Endothelial cell of umbilical vein (primary cell): ENCODE results near the gene MICAL3. TPM values are rescaled to one million over a fixed set of nuclear protein-coding genes. Genes with fewer than 3 reads are reported as not detected.

Source experiments
- BruUV-seq: library from RNA; stranded (reverse); fragments of 400-500 nt; replicated peaks from 2 replicates; lab custom pipeline; 2021; lab: Mats Ljungman, UMichigan
- CTCF ChIA-PET: fragments of 300-600, 350-600 bp; sonication (Branson Sonifier 250); formaldehyde crosslinking; loops from one replicate; lab custom pipeline; 2021; ENCODE audit warnings: antibody characterized with exemption, inconsistent platforms; lab: Charles Lee
- POLR2A ChIA-PET: fragments of 300-600, 350-600 bp; sonication (Branson Sonifier 250); formaldehyde crosslinking; loops from one replicate; lab custom pipeline; 2021; ENCODE audit warnings: antibody characterized with exemption, inconsistent platforms; lab: Charles Lee
- DNase-seq: peaks from one replicate; pipeline ENCODE4 v3.0.0-alpha.2; 2011; ENCODE audit warnings: low read depth, low spot score
- FAIRE-seq: peaks from 2 replicates; lab custom pipeline; 2011; peaks lifted over from hg19 to GRCh38; lab: Jason Lieb, UNC
- H2AFZ ChIP-seq: 2 replicates; pipeline ENCODE4 v1.6.0; 2012; ENCODE audit warnings: low read depth, low read length, control low read depth, inconsistent platforms
- H3K27ac ChIP-seq: 2 replicates; pipeline ENCODE4 v1.5.1; 2011; ENCODE audit warnings: low read depth, mild to moderate bottlenecking, control low read depth, low read length, moderate library complexity; ENCODE audit not compliant: insufficient read depth
- H3K27me3 ChIP-seq, 2 experiments: 2 replicates each; pipeline versions ENCODE4 v1.6.0 to v1.6.1; 2011; ENCODE audit warnings: low read length in 2 of 2, mixed read lengths in 1 of 2; ENCODE audit not compliant: control insufficient read depth in 2 of 2, insufficient read depth in 2 of 2
- H3K36me3 ChIP-seq, 2 experiments: 2 replicates in 1 of 2; 3 replicates in 1 of 2; pipeline ENCODE4 v1.5.1; 2011; ENCODE audit warnings: low read length in 2 of 2, mild to moderate bottlenecking in 1 of 2, moderate library complexity in 1 of 2; ENCODE audit not compliant: control insufficient read depth in 2 of 2, insufficient read depth in 2 of 2; ENCODE audit errors: extremely low read depth in 1 of 2
- H3K4me1 ChIP-seq: 3 replicates; pipeline ENCODE4 v1.5.1; 2011; ENCODE audit warnings: mild to moderate bottlenecking, low read length; ENCODE audit not compliant: control insufficient read depth, insufficient read depth; ENCODE audit errors: extremely low read depth
- H3K4me2 ChIP-seq: 2 replicates; pipeline ENCODE4 v1.6.1; 2011; ENCODE audit warnings: low read length, control low read depth, mixed read lengths; ENCODE audit not compliant: insufficient read depth
- H3K4me3 ChIP-seq, 3 experiments: fragments of 200-600 bp in 1 of 3; sonication (generic), shearing (Covaris generic) in 1 of 3; replicated peaks in 1 of 3; 2 replicates each; pipeline ENCODE4 v1.5.1; 2011 to 2016; ENCODE audit warnings: control low read depth in 3 of 3, low read length in 3 of 3, mild to moderate bottlenecking in 2 of 3, inconsistent platforms in 1 of 3, low read depth in 1 of 3, moderate library complexity in 1 of 3; ENCODE audit not compliant: insufficient read depth in 1 of 3
- H3K79me2 ChIP-seq: 2 replicates; pipeline ENCODE4 v1.6.0; 2012; ENCODE audit warnings: low read length, inconsistent platforms; ENCODE audit not compliant: control insufficient read depth, insufficient read depth
- H3K9ac ChIP-seq: replicated peaks from 2 replicates; pipeline ENCODE3; 2011; ENCODE audit warnings: low read length, control low read depth; ENCODE audit not compliant: insufficient read depth; ENCODE audit errors: extremely low read depth
- H3K9me1 ChIP-seq: replicated peaks from 3 replicates; pipeline ENCODE4 v1.6.0; 2011; ENCODE audit warnings: mild to moderate bottlenecking, low read length; ENCODE audit not compliant: control insufficient read depth, insufficient read depth; ENCODE audit errors: extremely low read depth
- H3K9me3 ChIP-seq: replicated peaks from 2 replicates; pipeline ENCODE4 v1.5.1; 2012; ENCODE audit warnings: low read length, inconsistent platforms; ENCODE audit not compliant: control insufficient read depth, insufficient read depth
- H4K20me1 ChIP-seq: replicated peaks from 2 replicates; pipeline ENCODE3; 2011; ENCODE audit warnings: mild to moderate bottlenecking, low read length; ENCODE audit not compliant: control insufficient read depth, insufficient read depth; ENCODE audit errors: extremely low read depth
- FOS ChIP-seq: IDR thresholded peaks from 2 replicates; pipeline ENCODE4 v1.6.1; 2011; ENCODE audit warnings: mild to moderate bottlenecking, low read length, moderate library complexity, borderline replicate concordance; ENCODE audit not compliant: insufficient read depth
- GATA2 ChIP-seq: IDR thresholded peaks from 2 replicates; pipeline ENCODE4 v1.7.0; 2011; ENCODE audit warnings: low read depth, mild to moderate bottlenecking, moderate library complexity, mixed read lengths, low read length; ENCODE audit not compliant: insufficient read length, insufficient read depth
- JUN ChIP-seq: IDR thresholded peaks from 2 replicates; pipeline ENCODE4 v1.6.1; 2011; ENCODE audit warnings: borderline replicate concordance, low read depth; ENCODE audit not compliant: insufficient read length, insufficient read depth
- MYC ChIP-seq: IDR thresholded peaks from one replicate; pipeline ENCODE4 v1.6.1; 2011; ENCODE audit warnings: mild to moderate bottlenecking, low read depth, low read length
- POLR2A ChIP-seq: IDR thresholded peaks from 2 replicates; pipeline ENCODE4 v1.6.1; 2012; ENCODE audit warnings: low read depth, mild to moderate bottlenecking, control low read depth, low read length
- POLR2AphosphoS5 ChIP-seq: IDR thresholded peaks from 2 replicates; pipeline ENCODE4 v1.6.1; 2012; ENCODE audit warnings: low read depth, mild to moderate bottlenecking, control low read depth, low read length, moderate library complexity; ENCODE audit not compliant: insufficient read depth
- dilution Hi-C: fragments of 300-500 bp; cut with MboI; formaldehyde crosslinking; loops from one replicate; pipeline ENCODE4 v1.15.0; 2019; ENCODE audit warnings: low sequenced_read_pairs; ENCODE audit not compliant: extremely low pct_ligation_motif_present
- intact Hi-C: fragments of 100-400 bp; cut with micrococcal nuclease; formaldehyde crosslinking; loops from one replicate; pipeline ENCODE4 v1.10.0; 2022
- polyA plus RNA-seq, 4 experiments: library from polyadenylated mRNA; depleted of rRNA in 3 of 4; stranded (reverse) in 3 of 4; unstranded in 1 of 4; fragments of >200 nt; gene quantifications; 2 replicates each; pipeline versions ENCODE4 v1.2.1 to v1.2.3, GENCODE V29; 2011 to 2012; ENCODE audit warnings: missing spikeins in 1 of 4
- total RNA-seq: library from RNA; stranded (reverse); gene quantifications from 2 replicates; pipeline ENCODE4 v1.2.3, GENCODE V29; 2021
- TF ChIP-seq, protein P1 (sequence below): IDR thresholded peaks from 2 replicates; pipeline ENCODE4 v1.6.1; 2011; ENCODE audit not compliant: insufficient read depth, insufficient read length
- TF ChIP-seq, protein P2 (sequence below), 2 donors: IDR thresholded peaks; 1 replicate in 1 of 2; 2 replicates in 1 of 2; pipeline ENCODE4 v1.5.1; 2011; ENCODE audit warnings: low read length in 2 of 2, mild to moderate bottlenecking in 2 of 2, moderate library complexity in 2 of 2, control low read depth in 1 of 2, inconsistent platforms in 1 of 2, low read depth in 1 of 2; ENCODE audit not compliant: insufficient read depth in 1 of 2; ENCODE audit errors: extremely low read depth in 1 of 2

MICAL3 gene
- total and polyA plus RNA-seq, 2 donors (not counting 3 experiments of a cell fraction or from before 2014, with no cell fraction given) = 14.5 to 63.7 TPM

DNA sequence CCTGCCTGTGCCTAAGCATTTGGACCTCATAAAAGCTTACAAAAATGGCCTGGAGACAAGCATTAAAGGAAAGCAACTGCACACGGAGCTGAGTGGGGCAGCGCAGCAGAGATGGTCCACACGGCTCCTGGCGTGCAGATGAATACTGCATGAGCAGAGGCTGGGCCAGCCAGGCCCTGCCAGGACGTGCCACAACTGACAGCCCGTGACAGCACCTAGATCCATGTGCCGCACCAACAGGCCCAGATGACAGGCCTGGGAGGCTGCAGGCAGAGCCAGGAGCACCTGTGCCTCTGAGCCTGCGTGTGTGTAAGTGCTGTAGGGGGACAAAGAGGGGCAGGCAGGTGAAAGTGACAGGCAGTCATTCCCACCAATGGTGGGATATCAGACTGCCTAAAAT is 33.4 kb downstream of the MICAL3 start:
- no peak overlapping the region for H3K4me2 ChIP-seq
- dilution Hi-C loops = no loop called here
- no peaks in the 10 kb centered on the region for H3K9me1 ChIP-seq
- H3K4me1 ChIP-seq = no peaks in the 10 kb centered on the region
- no peak overlapping the region for H2AFZ ChIP-seq
- ChIA-PET CTCF (no interaction called here), POLR2A (no interaction called here)
- H3K9me3 ChIP-seq = no peaks in the 10 kb centered on the region
- no peak overlapping the region for H3K27ac ChIP-seq
- peaks cover 3% of the 10 kb centered on the region for H4K20me1 ChIP-seq
- H3K79me2 ChIP-seq = peaks cover 79% of the 10 kb centered on the region
- no peaks in the 10 kb centered on the region for H3K36me3 ChIP-seq
- TF ChIP-seq FOS (no peak), POLR2AphosphoS5 (no peak), JUN (no peak), GATA2 (no peak), MYC (no peak), POLR2A (no peak)
- TF ChIP-seq, protein P1, sequence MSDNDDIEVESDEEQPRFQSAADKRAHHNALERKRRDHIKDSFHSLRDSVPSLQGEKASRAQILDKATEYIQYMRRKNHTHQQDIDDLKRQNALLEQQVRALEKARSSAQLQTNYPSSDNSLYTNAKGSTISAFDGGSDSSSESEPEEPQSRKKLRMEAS = no peak
- TF ChIP-seq, protein P2, sequence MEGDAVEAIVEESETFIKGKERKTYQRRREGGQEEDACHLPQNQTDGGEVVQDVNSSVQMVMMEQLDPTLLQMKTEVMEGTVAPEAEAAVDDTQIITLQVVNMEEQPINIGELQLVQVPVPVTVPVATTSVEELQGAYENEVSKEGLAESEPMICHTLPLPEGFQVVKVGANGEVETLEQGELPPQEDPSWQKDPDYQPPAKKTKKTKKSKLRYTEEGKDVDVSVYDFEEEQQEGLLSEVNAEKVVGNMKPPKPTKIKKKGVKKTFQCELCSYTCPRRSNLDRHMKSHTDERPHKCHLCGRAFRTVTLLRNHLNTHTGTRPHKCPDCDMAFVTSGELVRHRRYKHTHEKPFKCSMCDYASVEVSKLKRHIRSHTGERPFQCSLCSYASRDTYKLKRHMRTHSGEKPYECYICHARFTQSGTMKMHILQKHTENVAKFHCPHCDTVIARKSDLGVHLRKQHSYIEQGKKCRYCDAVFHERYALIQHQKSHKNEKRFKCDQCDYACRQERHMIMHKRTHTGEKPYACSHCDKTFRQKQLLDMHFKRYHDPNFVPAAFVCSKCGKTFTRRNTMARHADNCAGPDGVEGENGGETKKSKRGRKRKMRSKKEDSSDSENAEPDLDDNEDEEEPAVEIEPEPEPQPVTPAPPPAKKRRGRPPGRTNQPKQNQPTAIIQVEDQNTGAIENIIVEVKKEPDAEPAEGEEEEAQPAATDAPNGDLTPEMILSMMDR (IDR thresholded peaks at IDR 0.05; ENCODE audit: extremely low read depth in 1 of 2, insufficient read depth in 1 of 2, low read depth in 1 of 2, low read length in 2 of 2) = no peak
- no peak overlapping the region for H3K4me3 ChIP-seq
- intact Hi-C loops = no loop called here
- DNase-seq (no peak), FAIRE-seq (no peak)
- no TSS peak for BruUV-seq
- no peak overlapping the region for H3K9ac ChIP-seq
- H3K27me3 ChIP-seq = no peaks in the 10 kb centered on the region
